T-cell (primary cell): ENCODE results near the gene CCT3. TPM values are rescaled to one million over a fixed set of nuclear protein-coding genes. Genes with fewer than 3 reads are reported as not detected.

ENCODE experiments used
- ATAC-seq, 4 experiments: fragments of 200-7000 bp in 3 of 4; fragments of 150-1000 bp in 1 of 4; cut with Tn5 transposase; replicated peaks in 1 of 4; 1 replicate in 3 of 4; 2 replicates in 1 of 4; pipeline ENCODE4 v1.10.0; 2021; ENCODE audit warnings: moderate library complexity in 3 of 4, mild to moderate bottlenecking in 2 of 4, moderate number of reproducible peaks in 1 of 4
- CTCF ChIA-PET, 2 donors: fragments of 300-600 bp; sonication (Branson Sonifier 250); formaldehyde crosslinking; loops; one replicate each; lab custom pipeline; 2022; ENCODE audit warnings: antibody characterized with exemption in 2 of 2; lab: Charles Lee
- POLR2A ChIA-PET, 2 donors: fragments of 300-600 bp; sonication (Branson Sonifier 250); formaldehyde crosslinking; loops; one replicate each; lab custom pipeline; 2022; ENCODE audit warnings: antibody characterized with exemption in 2 of 2; lab: Charles Lee
- DNase-seq, 35 experiments: peaks; one replicate each; pipeline versions ENCODE4 v3.0.0 to v3.0.0-alpha.2; 2013 to 2023
- H3K27ac ChIP-seq: one replicate; pipeline ENCODE4 v1.5.1; 2013; ENCODE audit warnings: low read length
- H3K27me3 ChIP-seq, 2 experiments: replicated peaks in 1 of 2; 1 replicate in 1 of 2; 2 replicates in 1 of 2; pipeline versions ENCODE4 v1.6.1 to v1.7.0; 2013; ENCODE audit warnings: low read length in 1 of 2, mixed read lengths in 1 of 2; ENCODE audit not compliant: control insufficient read depth in 2 of 2, insufficient read depth in 2 of 2; ENCODE audit errors: extremely low read depth in 1 of 2
- H3K36me3 ChIP-seq, 2 donors: 1 replicate in 1 of 2; 2 replicates in 1 of 2; pipeline versions ENCODE4 v1.6.1 to v1.7.0; 2013; ENCODE audit warnings: low read length in 1 of 2; ENCODE audit not compliant: control insufficient read depth in 2 of 2, insufficient read depth in 1 of 2; ENCODE audit errors: extremely low read depth in 1 of 2
- H3K4me1 ChIP-seq, 2 experiments: 1 replicate in 1 of 2; 2 replicates in 1 of 2; pipeline versions ENCODE4 v1.6.1 to v1.7.0; 2013; ENCODE audit warnings: low read length in 2 of 2, mixed read lengths in 1 of 2; ENCODE audit not compliant: insufficient read depth in 2 of 2, control insufficient read depth in 1 of 2; ENCODE audit errors: extremely low read depth in 1 of 2
- H3K4me3 ChIP-seq, 2 donors: 1 replicate in 1 of 2; 2 replicates in 1 of 2; pipeline versions ENCODE4 v1.5.1 to v1.7.0; 2013; ENCODE audit warnings: mild to moderate bottlenecking in 2 of 2, low read length in 1 of 2, moderate library complexity in 1 of 2; ENCODE audit not compliant: control insufficient read depth in 1 of 2; ENCODE audit errors: extremely low read depth in 1 of 2
- H3K9me3 ChIP-seq: 2 replicates; pipeline ENCODE4 v1.7.0; 2013
- H3K27ac Mint-ChIP-seq, 2 donors: one replicate each; pipeline ENCODE4 v1.8.0; 2020 to 2021; ENCODE audit warnings: mild to moderate bottlenecking in 2 of 2, mixed read lengths in 2 of 2
- H3K27me3 Mint-ChIP-seq, 2 donors: one replicate each; pipeline ENCODE4 v1.8.0; 2021 to 2022; ENCODE audit warnings: mixed read lengths in 2 of 2
- H3K36me3 Mint-ChIP-seq: one replicate; pipeline ENCODE4 v1.8.0; 2021; ENCODE audit warnings: mixed read lengths
- H3K4me1 Mint-ChIP-seq, 3 donors: one replicate each; pipeline ENCODE4 v1.8.0; 2020 to 2022; ENCODE audit warnings: mixed read lengths in 3 of 3, mild to moderate bottlenecking in 1 of 3
- H3K4me3 Mint-ChIP-seq, 3 donors: one replicate each; pipeline ENCODE4 v1.8.0; 2020 to 2022; ENCODE audit warnings: mild to moderate bottlenecking in 3 of 3, mixed read lengths in 3 of 3, moderate library complexity in 3 of 3
- H3K9me3 Mint-ChIP-seq, 3 donors: one replicate each; pipeline ENCODE4 v1.8.0; 2020 to 2022; ENCODE audit warnings: mixed read lengths in 3 of 3
- WGBS: methylation state at CpG from one replicate; pipeline ENCODE4 v1.1.5; 2013; ENCODE audit warnings: missing lambda C conversion rate; ENCODE audit not compliant: insufficient coverage; 5-methylcytosine and 5-hydroxymethylcytosine counted together
- total RNA-seq, 35 experiments: library from RNA in 6 of 35; stranded (reverse) in 6 of 35; fragments of 120-200 nt in 1 of 35; gene quantifications; one replicate each; pipeline versions ENCODE4 v1.2.1 to v1.2.4 and lab custom pipeline; 2013 to 2026

CCT3 gene
- total RNA-seq, 5 donors from 2014 or later (not counting 1 experiment from before 2014, with no cell fraction given) = 87.2 to 138 (median 124) TPM

DNA sequence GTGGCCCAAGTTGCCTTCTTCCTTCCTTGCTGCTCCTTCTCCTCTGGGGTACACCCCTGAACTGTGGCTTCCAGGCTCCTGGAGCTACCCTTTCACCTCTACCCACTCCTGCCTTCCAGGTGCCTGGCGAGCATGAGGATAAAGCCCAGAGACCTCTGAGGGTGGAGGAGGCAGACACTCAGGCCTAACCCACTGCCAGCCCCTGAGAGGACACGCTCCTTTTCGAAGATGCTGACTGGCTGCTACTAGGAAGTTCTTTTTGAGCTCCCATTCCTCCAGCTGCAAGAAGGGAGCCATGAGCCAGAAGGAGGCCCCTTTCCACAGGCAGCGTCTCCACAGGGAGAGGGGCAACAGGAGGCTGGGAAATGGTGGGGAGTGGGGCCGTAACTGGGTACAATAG lies 46.6 kb upstream of the CCT3 start:
- Histone ChIP-seq H3K4me1 (peaks cover 0 to 13% of the 10 kb centered on the region in 2 experiments), H3K27ac (no peak overlapping the region), H3K9me3 (no peaks in the 10 kb centered on the region), H3K27me3 (peaks cover 4 to 62% of the 10 kb centered on the region in 2 experiments), H3K4me3 (no peak overlapping the region), H3K36me3 (no peaks in the 10 kb centered on the region)
- POLR2A ChIA-PET = no interaction called here
- Mint-ChIP-seq H3K4me3 (no peak overlapping the region), H3K27me3 (peaks cover 23 to 35% of the 10 kb centered on the region in 2 donors), H3K36me3 (no peaks in the 10 kb centered on the region), H3K27ac (no peak overlapping the region), H3K4me1 (peaks cover 4 to 10% (median 5%) of the 10 kb centered on the region in 3 donors), H3K9me3 (no peaks in the 10 kb centered on the region)
- WGBS = 96% methylated on average over 4 of the region's 5 CpGs
- DNase-seq = no peak
- ATAC-seq = no peak
- CTCF ChIA-PET = interaction anchor here (1.0 to 3.9 kb wide), 10 partner anchors 35 to 224 kb away, joined by 4 to 143 read pairs (median 21); no protein-coding TSS in a partner anchor

DNA sequence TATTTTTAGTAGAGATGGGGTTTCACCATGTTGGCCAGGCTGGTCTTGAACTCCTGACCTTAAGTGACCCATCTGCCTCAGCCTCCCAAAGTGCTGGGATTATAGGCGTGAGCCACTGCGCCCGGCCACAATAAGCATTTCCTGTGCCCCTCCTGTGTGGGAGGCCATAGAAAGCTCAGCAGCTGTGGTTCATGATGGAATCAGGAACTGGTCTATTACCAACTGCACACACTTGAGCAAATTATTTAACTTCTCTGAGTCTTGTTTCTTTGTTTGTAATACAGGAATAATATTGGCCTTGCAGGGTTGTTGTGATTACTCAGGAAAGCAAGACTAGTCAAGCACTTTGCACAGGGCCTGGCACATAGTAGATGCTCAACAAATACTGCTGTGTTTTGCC lies 45.9 kb upstream of the CCT3 start:
- POLR2A ChIA-PET = no interaction called here
- Histone ChIP-seq H3K9me3 (no peaks in the 10 kb centered on the region), H3K36me3 (no peaks in the 10 kb centered on the region), H3K4me1 (peaks cover 0 to 13% of the 10 kb centered on the region in 2 experiments), H3K4me3 (no peak overlapping the region), H3K27ac (no peak overlapping the region), H3K27me3 (peaks cover 4 to 58% of the 10 kb centered on the region in 2 experiments)
- Mint-ChIP-seq H3K9me3 (no peaks in the 10 kb centered on the region), H3K4me3 (no peak overlapping the region), H3K27me3 (peaks cover 16 to 28% of the 10 kb centered on the region in 2 donors), H3K36me3 (no peaks in the 10 kb centered on the region), H3K4me1 (peaks cover 4 to 10% (median 5%) of the 10 kb centered on the region in 3 donors), H3K27ac (no peak overlapping the region)
- WGBS = no CpG with 5 or more reads among the region's 3 CpGs
- CTCF ChIA-PET = interaction anchor here (2.9 to 3.9 kb wide), 2 partner anchors 62 kb away, joined by 58 to 143 read pairs; no protein-coding TSS in a partner anchor
- ATAC-seq (no peak), DNase-seq (no peak)

- Histone ChIP-seq H3K4me1 (peaks cover 0 to 12% of the 10 kb centered on the region in 2 experiments), H3K4me3 (no peak overlapping the region), H3K27me3 (peaks cover 4 to 52% of the 10 kb centered on the region in 2 experiments), H3K27ac (no peak overlapping the region), H3K9me3 (no peaks in the 10 kb centered on the region), H3K36me3 (no peaks in the 10 kb centered on the region)
- WGBS = 40% methylated on average over 5 of the region's 9 CpGs
- Mint-ChIP-seq H3K4me1 (peaks cover 4 to 10% (median 5%) of the 10 kb centered on the region in 3 donors), H3K9me3 (no peaks in the 10 kb centered on the region), H3K27ac (no peak overlapping the region), H3K36me3 (no peaks in the 10 kb centered on the region), H3K4me3 (no peak overlapping the region), H3K27me3 (peaks cover 12 to 21% of the 10 kb centered on the region in 2 donors)
- ChIA-PET CTCF (interaction anchor here in 1 of 2 donors (1.0 kb wide), 1 partner anchor 63 kb away, joined by 4 read pairs; no protein-coding TSS in a partner anchor), POLR2A (no interaction called here)
- ATAC-seq (peak; percentile 72 to 80 (median 72)), DNase-seq (peak in 34 of 35 experiments; percentile 9 to 70 (median 46))
Observed at GRCh38 chr1:156383023-156383422, 44.9 kb upstream of the CCT3 start.

DNA sequence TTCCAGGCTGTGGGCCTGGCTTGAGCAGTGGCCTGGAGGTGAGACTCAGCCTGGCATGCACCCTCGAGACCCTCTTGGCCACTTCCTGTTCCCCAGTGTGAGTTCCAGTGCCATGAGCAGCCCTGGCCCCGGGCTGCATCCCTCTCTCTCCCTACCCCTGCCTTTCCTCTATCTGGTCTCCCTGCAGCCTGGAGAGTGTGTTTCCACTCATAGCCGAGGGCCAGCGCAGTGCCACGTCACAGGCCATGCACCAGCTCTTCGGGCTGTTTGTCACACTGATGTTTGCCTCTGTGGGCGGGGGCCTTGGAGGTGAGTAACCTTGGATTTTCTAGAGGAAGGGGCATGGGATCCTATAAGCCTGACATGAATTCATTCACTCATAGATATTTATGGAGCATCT lies 44.5 kb upstream of the CCT3 start:
- Mint-ChIP-seq H3K4me1 (peaks cover 4 to 10% (median 5%) of the 10 kb centered on the region in 3 donors), H3K4me3 (no peak overlapping the region), H3K27ac (no peak overlapping the region), H3K27me3 (peaks cover 11 to 18% of the 10 kb centered on the region in 2 donors), H3K36me3 (no peaks in the 10 kb centered on the region), H3K9me3 (no peaks in the 10 kb centered on the region)
- DNase-seq (no peak), ATAC-seq (no peak)
- WGBS = 24% methylated on average over 3 of the region's 7 CpGs
- peaks cover 4 to 52% of the 10 kb centered on the region in 2 experiments for H3K27me3 ChIP-seq
- CTCF ChIA-PET = interaction anchor here in 1 of 2 donors (1.0 kb wide), 1 partner anchor 63 kb away, joined by 4 read pairs; no protein-coding TSS in a partner anchor
- H3K4me3 ChIP-seq = no peak overlapping the region
- H3K4me1 ChIP-seq = peaks cover 0 to 11% of the 10 kb centered on the region in 2 experiments
- H3K36me3 ChIP-seq = no peaks in the 10 kb centered on the region
- no peak overlapping the region for H3K27ac ChIP-seq
- no peaks in the 10 kb centered on the region for H3K9me3 ChIP-seq
- POLR2A ChIA-PET = no interaction called here

GRCh38 chr1:156379420-156380165 lies 41.5 kb upstream of the CCT3 start:
- Mint-ChIP-seq H3K27ac (no peak overlapping the region), H3K36me3 (no peaks in the 10 kb centered on the region), H3K4me1 (no peaks in the 10 kb centered on the region), H3K4me3 (no peak overlapping the region), H3K9me3 (no peaks in the 10 kb centered on the region), H3K27me3 (peaks cover 14 to 17% of the 10 kb centered on the region in 2 donors)
- no peaks in the 10 kb centered on the region for H3K36me3 ChIP-seq
- H3K4me3 ChIP-seq = no peak overlapping the region
- CTCF ChIA-PET = interaction anchor here in 1 of 2 donors (0.5 kb wide), 1 partner anchor 50 kb away, joined by 3 read pairs; no protein-coding TSS in a partner anchor
- 38% methylated on average over 1 of the region's 3 CpGs for WGBS
- H3K27me3 ChIP-seq = peaks cover 0 to 49% of the 10 kb centered on the region in 2 experiments
- no peak for ATAC-seq
- H3K27ac ChIP-seq = no peak overlapping the region
- no peaks in the 10 kb centered on the region for H3K9me3 ChIP-seq
- POLR2A ChIA-PET = no interaction called here
- no peak for DNase-seq
- H3K4me1 ChIP-seq = no peaks in the 10 kb centered on the region

- POLR2A ChIA-PET = no interaction called here
- DNase-seq = no peak
- H3K4me1 Mint-ChIP-seq = no peaks in the 10 kb centered on the region
- Histone ChIP-seq H3K4me1 (no peaks in the 10 kb centered on the region), H3K9me3 (no peaks in the 10 kb centered on the region), H3K4me3 (no peak overlapping the region), H3K27ac (no peak overlapping the region), H3K36me3 (no peaks in the 10 kb centered on the region), H3K27me3 (peaks cover 0 to 50% of the 10 kb centered on the region in 2 experiments)
- no CpG with 5 or more reads among the region's 6 CpGs for WGBS
- H3K36me3 Mint-ChIP-seq = no peaks in the 10 kb centered on the region
- no peak for ATAC-seq
- H3K9me3 Mint-ChIP-seq = no peaks in the 10 kb centered on the region
- no peak overlapping the region for H3K27ac Mint-ChIP-seq
- peaks cover 18 to 22% of the 10 kb centered on the region in 2 donors for H3K27me3 Mint-ChIP-seq
- CTCF ChIA-PET = interaction anchor here in 1 of 2 donors (0.5 kb wide), 1 partner anchor 49 kb away, joined by 3 read pairs; no protein-coding TSS in a partner anchor
- no peak overlapping the region for H3K4me3 Mint-ChIP-seq
Observed at GRCh38 chr1:156378557-156378956, 40.5 kb upstream of the CCT3 start.
